SW 1271 (cell line): ENCODE data around the gene KRTAP9-1.
"Not testable (repeated sequence)": the region's sequence is repeated elsewhere in the genome, so short reads cannot be mapped to it uniquely, and the experiment has no call there.

Experiments used
- DNase-seq, 2 experiments: peaks; one replicate each; lab custom pipeline; 2025; lab: John Stamatoyannopoulos, UW

The KRTAP9-1 gene

GRCh38 chr17:41178843-41179616, 10.7 kb upstream of the KRTAP9-1 start:
- no peak for DNase-seq

GRCh38 chr17:41184480-41184961, 5.2 kb upstream of the KRTAP9-1 start, which contains the start of gene KRTAP4-1:
KRTAP4-1 (minus strand) TSS chr17:41184911; CDS start chr17:41184854, 57 bp downstream.
- DNase-seq, result no peak

- no peak for DNase-seq
Measured at GRCh38 chr17:41185001-41185400, 4.7 kb upstream of the KRTAP9-1 start.

GRCh38 chr17:41186872-41187271, 2.8 kb upstream of the KRTAP9-1 start:
- DNase-seq, result no peak

- no peak for DNase-seq
Measured at GRCh38 chr17:41190328-41190727, 641 bp downstream of the KRTAP9-1 start.

GRCh38 chr17:41196068-41196467, 6.4 kb downstream of the KRTAP9-1 start:
- no peak for DNase-seq

- DNase-seq, result no peak
Measured at GRCh38 chr17:41199421-41200078, 9.9 kb downstream of the KRTAP9-1 start.

GRCh38 chr17:41211845-41212466, 22.3 kb downstream of the KRTAP9-1 start:
- no peak for DNase-seq

- no peak for DNase-seq
Measured at GRCh38 chr17:41212524-41213169, 23.0 kb downstream of the KRTAP9-1 start.

GRCh38 chr17:41215681-41216080, 26.0 kb downstream of the KRTAP9-1 start:
- no peak for DNase-seq

- no peak for DNase-seq
Measured at GRCh38 chr17:41223821-41224220, 34.1 kb downstream of the KRTAP9-1 start.

- no peak for DNase-seq
Measured at GRCh38 chr17:41226051-41226450, 36.4 kb downstream of the KRTAP9-1 start.

GRCh38 chr17:41226598-41227095, 37.0 kb downstream of the KRTAP9-1 start, which contains the start of gene KRTAP9-2:
KRTAP9-2 (plus strand) TSS chr17:41226648; CDS start chr17:41226655, 7 bp downstream.
- DNase-seq, result not testable (repeated sequence)

- no peak for DNase-seq
Measured at GRCh38 chr17:41230094-41230493, 40.4 kb downstream of the KRTAP9-1 start.

- DNase-seq, result no peak
Measured at GRCh38 chr17:41231731-41232130, 42.0 kb downstream of the KRTAP9-1 start.

GRCh38 chr17:41232399-41233105, 42.9 kb downstream of the KRTAP9-1 start, which contains the start of gene KRTAP9-3:
KRTAP9-3 (plus strand) TSS chr17:41232449; CDS start chr17:41232502, 53 bp downstream.
- not testable (repeated sequence) for DNase-seq

GRCh38 chr17:41237116-41237515, 47.4 kb downstream of the KRTAP9-1 start:
- DNase-seq, result not testable (repeated sequence)

GRCh38 chr17:41237949-41238437, 48.3 kb downstream of the KRTAP9-1 start, which contains the start of gene KRTAP9-8:
KRTAP9-8 (plus strand) TSS chr17:41237999; CDS start chr17:41238052, 53 bp downstream.
- not testable (repeated sequence) for DNase-seq
